HL-60/S4 treated with retinoic acid at 250 ng/mL for 4 days and 3 days (cell line): ENCODE measurements around the gene SNED1.
"Not testable (repeated sequence)": the region's sequence is repeated elsewhere in the genome, so short reads cannot be mapped to it uniquely, and the experiment has no call there.

ENCODE experiments used
- in situ Hi-C: fragments of 300-500 bp; cut with MboI; formaldehyde crosslinking; loops from 2 replicates; pipeline ENCODE4 v1.7.0; 2022; ENCODE audit warnings: low sequenced_read_pairs

SNED1 gene

GRCh38 chr2:241104611-241105010 lies 106.2 kb downstream of the SNED1 start:
- in situ Hi-C loops: not testable (repeated sequence)

- in situ Hi-C loops: no loop called here
Measured at GRCh38 chr2:241105641-241106040, 107.2 kb downstream of the SNED1 start.

GRCh38 chr2:241107031-241107783 lies 108.8 kb downstream of the SNED1 start:
- in situ Hi-C loops: no loop called here

- in situ Hi-C loops: no loop called here
Measured at GRCh38 chr2:241108271-241109209, 110.1 kb downstream of the SNED1 start.

- in situ Hi-C loops: no loop called here
Measured at GRCh38 chr2:241109210-241110088, 111.0 kb downstream of the SNED1 start.

GRCh38 chr2:241110089-241110606 lies 111.7 kb downstream of the SNED1 start:
- in situ Hi-C loops: no loop called here

- in situ Hi-C loops: no loop called here
Measured at GRCh38 chr2:241110607-241111439, 112.4 kb downstream of the SNED1 start.

- in situ Hi-C loops: no loop called here
Measured at GRCh38 chr2:241111440-241111805, 113.0 kb downstream of the SNED1 start.

- in situ Hi-C loops: no loop called here
Measured at GRCh38 chr2:241112046-241112445, 113.6 kb downstream of the SNED1 start.

- in situ Hi-C loops: no loop called here
Measured at GRCh38 chr2:241112592-241112991, 114.2 kb downstream of the SNED1 start.

- in situ Hi-C loops: no loop called here
Measured at GRCh38 chr2:241114836-241115235, 116.4 kb downstream of the SNED1 start.

- in situ Hi-C loops: no loop called here
Measured at GRCh38 chr2:241115361-241115760, 116.9 kb downstream of the SNED1 start.

- in situ Hi-C loops: no loop called here
Measured at GRCh38 chr2:241116606-241117560, 118.5 kb downstream of the SNED1 start.

GRCh38 chr2:241118737-241119505 lies 120.5 kb downstream of the SNED1 start:
- in situ Hi-C loops: no loop called here

GRCh38 chr2:241120440-241120839 lies 122.0 kb downstream of the SNED1 start:
- in situ Hi-C loops: no loop called here

GRCh38 chr2:241121008-241121407 lies 122.6 kb downstream of the SNED1 start:
- in situ Hi-C loops: no loop called here

GRCh38 chr2:241122376-241123002 lies 124.1 kb downstream of the SNED1 start:
- in situ Hi-C loops: no loop called here
